CD14-positive monocyte (primary cell): ENCODE results near the gene SKP2. TPM values are rescaled to one million over a fixed set of nuclear protein-coding genes. Genes with fewer than 3 reads are reported as not detected.

Experiments used
- DNase-seq, 3 donors: peaks; one replicate each; pipeline ENCODE4 v3.0.0-alpha.2; 2011 to 2022
- H2AFZ ChIP-seq: 2 replicates; pipeline ENCODE4 v1.6.0; 2012; ENCODE audit warnings: mild to moderate bottlenecking, low read depth, low read length, inconsistent platforms; ENCODE audit not compliant: insufficient read depth, poor library complexity, severe bottlenecking
- H3K27ac ChIP-seq, 2 donors: 1 replicate in 1 of 2; 2 replicates in 1 of 2; pipeline ENCODE4 v1.5.1; 2012 to 2013; ENCODE audit warnings: low read length in 2 of 2, control low read depth in 1 of 2, inconsistent platforms in 1 of 2, low read depth in 1 of 2, mild to moderate bottlenecking in 1 of 2
- H3K27me3 ChIP-seq, 2 donors: one replicate each; pipeline versions ENCODE4 v1.6.0 to v1.6.1; 2011 to 2013; ENCODE audit warnings: low read length in 2 of 2; ENCODE audit not compliant: control insufficient read depth in 2 of 2, insufficient read depth in 2 of 2
- H3K36me3 ChIP-seq, 2 donors: replicated peaks in 1 of 2; 1 replicate in 1 of 2; 2 replicates in 1 of 2; pipeline versions ENCODE4 v1.5.1 to v1.6.1; 2012 to 2013; ENCODE audit warnings: low read length in 2 of 2, control low read depth in 1 of 2, inconsistent platforms in 1 of 2, mild to moderate bottlenecking in 1 of 2; ENCODE audit not compliant: insufficient read depth in 2 of 2, control insufficient read depth in 1 of 2
- H3K4me1 ChIP-seq, 2 donors: 1 replicate in 1 of 2; 2 replicates in 1 of 2; pipeline versions ENCODE4 v1.5.1 to v1.6.1; 2012 to 2013; ENCODE audit warnings: low read length in 2 of 2, control low read depth in 1 of 2, inconsistent platforms in 1 of 2, mild to moderate bottlenecking in 1 of 2, moderate library complexity in 1 of 2; ENCODE audit not compliant: insufficient read depth in 2 of 2, control insufficient read depth in 1 of 2
- H3K4me2 ChIP-seq: replicated peaks from 2 replicates; pipeline ENCODE3; 2012; ENCODE audit warnings: low read length, moderate library complexity, mild to moderate bottlenecking; ENCODE audit not compliant: poor library complexity, severe bottlenecking; ENCODE audit errors: extremely low read depth
- H3K4me3 ChIP-seq, 3 experiments: fragments of 200-600 bp in 1 of 3; sonication (generic) in 1 of 3; replicated peaks in 1 of 3; 1 replicate in 2 of 3; 2 replicates in 1 of 3; pipeline ENCODE4 v1.5.1; 2011 to 2013; ENCODE audit warnings: low read length in 3 of 3, mild to moderate bottlenecking in 3 of 3, control low read depth in 2 of 3, low read depth in 2 of 3, inconsistent platforms in 1 of 3, moderate library complexity in 1 of 3
- H3K79me2 ChIP-seq: 2 replicates; pipeline ENCODE4 v1.6.0; 2012; ENCODE audit warnings: mild to moderate bottlenecking, control low read depth, inconsistent platforms, low read length, moderate library complexity; ENCODE audit not compliant: insufficient read depth
- H3K9ac ChIP-seq: 2 replicates; pipeline ENCODE4 v1.6.0; 2017; ENCODE audit warnings: low read length, mild to moderate bottlenecking; ENCODE audit not compliant: insufficient read depth, poor library complexity, severe bottlenecking
- H3K9me3 ChIP-seq, 2 donors: replicated peaks in 1 of 2; 1 replicate in 1 of 2; 2 replicates in 1 of 2; pipeline versions ENCODE4 v1.5.1 to v1.6.1; 2012 to 2013; ENCODE audit warnings: low read length in 2 of 2, control low read depth in 1 of 2; ENCODE audit not compliant: control insufficient read depth in 1 of 2, insufficient read depth in 1 of 2
- H4K20me1 ChIP-seq: 2 replicates; pipeline ENCODE4 v1.6.0; 2012; ENCODE audit warnings: mild to moderate bottlenecking, low read length, control low read depth, moderate library complexity; ENCODE audit not compliant: insufficient read depth
- H3K27ac Mint-ChIP-seq, 7 donors: one replicate each; pipeline ENCODE4 v1.8.0; 2020; ENCODE audit warnings: mild to moderate bottlenecking in 7 of 7, mixed read lengths in 7 of 7, moderate library complexity in 6 of 7, inconsistent platforms in 2 of 7
- H3K27me3 Mint-ChIP-seq, 3 donors: one replicate each; pipeline ENCODE4 v1.8.0; 2021 to 2022; ENCODE audit warnings: low read depth in 3 of 3, mild to moderate bottlenecking in 3 of 3, mixed read lengths in 3 of 3, moderate library complexity in 3 of 3, inconsistent platforms in 1 of 3
- H3K36me3 Mint-ChIP-seq, 2 donors: one replicate each; pipeline ENCODE4 v1.8.0; 2020; ENCODE audit warnings: mixed read lengths in 2 of 2, inconsistent platforms in 1 of 2, mild to moderate bottlenecking in 1 of 2
- H3K4me1 Mint-ChIP-seq: one replicate; pipeline ENCODE4 v1.8.0; 2020; ENCODE audit warnings: mild to moderate bottlenecking, mixed read lengths
- H3K4me3 Mint-ChIP-seq, 2 donors: one replicate each; pipeline ENCODE4 v1.8.0; 2020; ENCODE audit warnings: mild to moderate bottlenecking in 2 of 2, mixed read lengths in 2 of 2, moderate library complexity in 1 of 2
- H3K9me3 Mint-ChIP-seq, 7 donors: one replicate each; pipeline ENCODE4 v1.8.0; 2020 to 2022; ENCODE audit warnings: mixed read lengths in 7 of 7, mild to moderate bottlenecking in 6 of 7, moderate library complexity in 6 of 7, inconsistent platforms in 2 of 7
- CTCF ChIP-seq: fragments of 200-600 bp; IDR thresholded peaks from one replicate; pipeline ENCODE4 v1.8.0; 2022; ENCODE audit warnings: antibody characterized with exemption, mild to moderate bottlenecking
- WGBS: methylation state at CpG from one replicate; pipeline ENCODE4 v1.1.5; 2013; ENCODE audit warnings: missing lambda C conversion rate; ENCODE audit not compliant: insufficient coverage; 5-methylcytosine and 5-hydroxymethylcytosine counted together
- intact Hi-C, 2 donors: fragments of 100-400 bp; cut with micrococcal nuclease; formaldehyde crosslinking; loops; one replicate each; pipeline versions ENCODE4 v1.15.0 to v1.15.1; 2023
- polyA plus RNA-seq, 3 donors: library from polyadenylated mRNA; depleted of rRNA in 1 of 3; unstranded in 2 of 3; stranded (reverse) in 1 of 3; fragments of 300-500 nt in 2 of 3; fragments of >200 nt in 1 of 3; fragmentation: Illumina TruSeq in 2 of 3; gene quantifications; 1 replicate in 2 of 3; 2 replicates in 1 of 3; pipeline ENCODE4 v1.2.3, GENCODE V29; 2012 to 2021

Gene SKP2
- polyA plus RNA-seq, 3 donors, result 14.4 to 18.0 (median 15.5) TPM

- Mint-ChIP-seq H3K4me1 (peaks cover 14% of the 10 kb centered on the region), H3K27ac (no peak overlapping the region), H3K9me3 (peaks cover 0 to 4% (median 0%) of the 10 kb centered on the region in 7 donors), H3K4me3 (no peak overlapping the region), H3K27me3 (no peaks in the 10 kb centered on the region), H3K36me3 (peaks cover 7 to 9% of the 10 kb centered on the region in 2 donors)
- peaks cover 8 to 20% of the 10 kb centered on the region in 2 donors for H3K36me3 ChIP-seq
- peaks cover 4% of the 10 kb centered on the region for H4K20me1 ChIP-seq
- intact Hi-C loops, result no loop called here
- no peak for DNase-seq
- H3K4me2 ChIP-seq, result no peak overlapping the region
- H2AFZ ChIP-seq, result no peak overlapping the region
- H3K4me3 ChIP-seq, result no peak overlapping the region
- no peaks in the 10 kb centered on the region for H3K9me3 ChIP-seq
- no peak overlapping the region for H3K27ac ChIP-seq
- peaks cover 56% of the 10 kb centered on the region for H3K79me2 ChIP-seq
- H3K4me1 ChIP-seq, result peaks cover 8 to 12% of the 10 kb centered on the region in 2 donors
- TF ChIP-seq CTCF, result no peak
- no peaks in the 10 kb centered on the region for H3K27me3 ChIP-seq
- H3K9ac ChIP-seq, result no peak overlapping the region
- WGBS, result 50% methylated on average over 2 of the region's 3 CpGs
Observed at GRCh38 chr5:36146390-36146789, 5.5 kb upstream of the SKP2 start.

DNA sequence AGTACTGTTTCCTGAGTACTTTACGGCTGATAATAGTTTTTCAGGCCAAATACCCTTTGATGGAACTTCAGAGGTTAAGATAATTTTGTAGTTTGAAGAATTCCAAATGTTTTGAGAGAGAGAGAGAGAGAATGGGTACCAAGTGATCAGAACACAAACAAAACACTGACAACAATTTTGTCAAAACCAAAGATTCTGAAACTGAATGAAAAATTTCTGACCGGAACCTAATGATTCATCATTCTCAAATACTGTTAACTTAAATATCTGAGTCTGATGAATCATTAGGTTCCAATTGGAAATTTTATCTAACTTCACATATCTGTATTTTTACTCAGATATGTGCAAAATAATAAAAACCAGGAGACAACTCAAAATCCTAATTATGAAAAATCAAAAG, 4.2 kb upstream of the SKP2 start:
- no peak for DNase-seq
- intact Hi-C loops, result no loop called here
- H3K4me1 Mint-ChIP-seq, result peaks cover 20% of the 10 kb centered on the region
- Histone ChIP-seq H3K79me2 (peaks cover 69% of the 10 kb centered on the region), H3K4me1 (peaks cover 13 to 18% of the 10 kb centered on the region in 2 donors), H4K20me1 (peaks cover 4% of the 10 kb centered on the region), H3K4me3 (no peak overlapping the region), H3K9me3 (no peaks in the 10 kb centered on the region), H3K9ac (no peak overlapping the region), H3K36me3 (peaks cover 0 to 7% of the 10 kb centered on the region in 2 donors), H3K4me2 (no peak overlapping the region), H2AFZ (no peak overlapping the region), H3K27ac (no peak overlapping the region), H3K27me3 (no peaks in the 10 kb centered on the region)
- no peak overlapping the region for H3K4me3 Mint-ChIP-seq
- H3K9me3 Mint-ChIP-seq, result peaks cover 0 to 3% (median 0%) of the 10 kb centered on the region in 7 donors
- H3K27ac Mint-ChIP-seq, result no peak overlapping the region
- no CpG with 5 or more reads among the region's 2 CpGs for WGBS
- TF ChIP-seq CTCF, result no peak
- no peaks in the 10 kb centered on the region for H3K27me3 Mint-ChIP-seq
- H3K36me3 Mint-ChIP-seq, result peaks cover 6 to 7% of the 10 kb centered on the region in 2 donors
